K562 (cell line): Measurements from ENCODE around the gene ARL3. TPM values are rescaled to one million over a fixed set of nuclear protein-coding genes. Genes with fewer than 3 reads are reported as not detected.

Source experiments
- ATAC-seq: fragments of 200-7000 bp; cut with Tn5 transposase; 3 replicates; pipeline ENCODE4 v1.9.1; 2020; ENCODE audit warnings: moderate library complexity
- BruUV-seq: library from RNA; stranded (reverse); fragments of 400-500 nt; replicated peaks from 2 replicates; lab custom pipeline; 2021; lab: Mats Ljungman, UMichigan
- CTCF ChIA-PET: fragments of 300-600 bp; formaldehyde crosslinking; extraction: SDS; loops from one replicate; lab custom pipeline; 2021; ENCODE audit warnings: low intra/inter-chr PET ratio; lab: Yijun Ruan, JAX
- POLR2A ChIA-PET: fragments of 300-600, 350-650 bp; sonication (Branson Sonifier 250); formaldehyde crosslinking; extraction: SDS; loops from one replicate; lab custom pipeline; 2021; ENCODE audit warnings: antibody characterized with exemption, inconsistent platforms; lab: Yijun Ruan, JAX
- DNase-seq, 4 experiments: peaks; one replicate each; pipeline versions ENCODE4 v3.0.0 to v3.0.0-alpha.2; 2011 to 2018; ENCODE audit warnings: low spot score in 3 of 4, mixed read lengths in 3 of 4; ENCODE audit errors: extremely low read depth in 1 of 4
- FAIRE-seq: peaks from 2 replicates; lab custom pipeline; 2011; peaks lifted over from hg19 to GRCh38; lab: Jason Lieb, UNC
- H2AFZ ChIP-seq: 2 replicates; pipeline ENCODE4 v1.6.0; 2011; ENCODE audit warnings: low read depth, low read length, control low read depth, inconsistent platforms
- H3K27ac ChIP-seq: fragments of 200-600 bp; 3 replicates; pipeline ENCODE4 v1.8.0; 2011; ENCODE audit warnings: low read depth, mild to moderate bottlenecking, control low read depth, inconsistent platforms, low read length, moderate library complexity, mixed read lengths; ENCODE audit errors: extremely low read depth
- H3K27me3 ChIP-seq, 2 experiments: fragments of 300-600 bp in 1 of 2; 2 replicates in 1 of 2; 3 replicates in 1 of 2; pipeline versions ENCODE4 v1.6.0 to v1.8.0; 2011; ENCODE audit warnings: inconsistent platforms in 2 of 2, low read length in 2 of 2, mild to moderate bottlenecking in 1 of 2, mixed read lengths in 1 of 2, moderate library complexity in 1 of 2; ENCODE audit not compliant: control insufficient read depth in 2 of 2, insufficient read depth in 2 of 2
- H3K36me3 ChIP-seq: fragments of 300-600 bp; 3 replicates; pipeline ENCODE4 v1.8.0; 2011; ENCODE audit warnings: mild to moderate bottlenecking, low read length, inconsistent platforms; ENCODE audit not compliant: control insufficient read depth, insufficient read depth
- H3K4me1 ChIP-seq, 2 experiments: fragments of 200-600 bp in 1 of 2; replicated peaks in 1 of 2; 2 replicates in 1 of 2; 3 replicates in 1 of 2; pipeline versions ENCODE4 v1.5.1 to v1.8.0; 2011; ENCODE audit warnings: inconsistent platforms in 2 of 2, low read length in 2 of 2, mild to moderate bottlenecking in 1 of 2, mixed read lengths in 1 of 2, moderate library complexity in 1 of 2; ENCODE audit not compliant: control insufficient read depth in 2 of 2, insufficient read depth in 2 of 2
- H3K4me2 ChIP-seq: 2 replicates; pipeline ENCODE4 v1.6.1; 2011; ENCODE audit warnings: low read length, control low read depth, inconsistent platforms, mixed read lengths; ENCODE audit not compliant: insufficient read depth
- H3K4me3 ChIP-seq: fragments of 200-600 bp; sonication (generic), shearing (Covaris generic); 2 replicates; pipeline ENCODE4 v1.5.1; 2016; ENCODE audit warnings: control low read depth, inconsistent platforms
- H3K79me2 ChIP-seq: fragments of 200-600 bp; 3 replicates; pipeline ENCODE4 v1.8.0; 2011; ENCODE audit warnings: low read length, inconsistent platforms; ENCODE audit not compliant: control insufficient read depth, insufficient read depth
- H3K9ac ChIP-seq, 2 experiments: 2 replicates each; pipeline versions ENCODE4 v1.6.0 to v1.6.1; 2011; ENCODE audit warnings: low read depth in 2 of 2, low read length in 2 of 2, control low read depth in 1 of 2, inconsistent platforms in 1 of 2, mild to moderate bottlenecking in 1 of 2, mixed read lengths in 1 of 2; ENCODE audit not compliant: insufficient read depth in 1 of 2
- H3K9me1 ChIP-seq: one replicate; pipeline ENCODE4 v1.6.0; 2011; ENCODE audit warnings: inconsistent platforms, mild to moderate bottlenecking, low read length, moderate library complexity; ENCODE audit not compliant: control insufficient read depth, insufficient read depth
- H3K9me3 ChIP-seq: replicated peaks from 2 replicates; pipeline ENCODE4 v1.5.1; 2011; ENCODE audit warnings: low read depth, low read length, inconsistent platforms; ENCODE audit not compliant: control insufficient read depth, insufficient read depth
- H4K20me1 ChIP-seq: replicated peaks from 2 replicates; pipeline ENCODE4 v1.6.1; 2011; ENCODE audit warnings: low read length, inconsistent platforms, mixed read lengths; ENCODE audit not compliant: control insufficient read depth, insufficient read depth
- ARID1B ChIP-seq: fragments of 450-650 bp; IDR thresholded peaks from 2 replicates; pipeline ENCODE4 v1.6.1; 2016; ENCODE audit warnings: antibody characterized with exemption, mild to moderate bottlenecking, inconsistent platforms
- C11orf30 ChIP-seq: fragments of 450-650 bp; IDR thresholded peaks from 2 replicates; pipeline ENCODE4 v1.6.1; 2016; ENCODE audit warnings: low read depth, mild to moderate bottlenecking
- CBFA2T2 ChIP-seq: fragments of 450-650 bp; conservative IDR thresholded peaks from 2 replicates; pipeline ENCODE4 v1.6.1; 2017; ENCODE audit warnings: mild to moderate bottlenecking
- HOXB6 ChIP-seq: fragments of 250-450 bp; sonication (Bioruptor Pico); IDR thresholded peaks from 2 replicates; pipeline ENCODE4 v1.5.1; 2022; ENCODE audit warnings: mild to moderate bottlenecking, borderline replicate concordance
- MCM2 ChIP-seq: fragments of 450-650 bp; IDR thresholded peaks from 2 replicates; pipeline ENCODE4 v1.6.1; 2017; ENCODE audit warnings: low read depth, mild to moderate bottlenecking
- MTA1 ChIP-seq: fragments of 450-650 bp; IDR thresholded peaks from 2 replicates; pipeline ENCODE4 v1.6.1; 2017; ENCODE audit warnings: borderline replicate concordance
- NCOA2 ChIP-seq, 2 experiments: fragments of 450-650 bp; IDR thresholded peaks; 2 replicates each; pipeline ENCODE4 v1.6.1; 2018; ENCODE audit warnings: mild to moderate bottlenecking in 2 of 2, moderate library complexity in 1 of 2; ENCODE audit not compliant: partially characterized antibody in 2 of 2
- NONO ChIP-seq, 2 experiments: fragments of 200-400 bp in 1 of 2; fragments of 450-650 bp in 1 of 2; formaldehyde crosslinking in 1 of 2; IDR thresholded peaks; 2 replicates each; pipeline ENCODE4 v1.6.1; 2017; ENCODE audit warnings: low read depth in 2 of 2, mild to moderate bottlenecking in 2 of 2, moderate library complexity in 2 of 2, low read length in 1 of 2
- NUFIP1 ChIP-seq: fragments of 450-650 bp; IDR thresholded peaks from 2 replicates; pipeline ENCODE4 v1.6.1; 2018; ENCODE audit not compliant: partially characterized antibody
- PHF8 ChIP-seq: fragments of 200-600 bp; sonication (generic); IDR thresholded peaks from 2 replicates; pipeline ENCODE4 v1.6.1; 2012; ENCODE audit warnings: mixed run types, mild to moderate bottlenecking, inconsistent platforms, low read length, moderate library complexity, borderline replicate concordance
- POLR3A ChIP-seq: IDR thresholded peaks from 2 replicates; pipeline ENCODE4 v1.6.1; 2011; ENCODE audit warnings: borderline replicate concordance, mild to moderate bottlenecking, moderate library complexity; ENCODE audit not compliant: insufficient read length, insufficient read depth; ENCODE audit errors: extremely low read depth
- RAD21 ChIP-seq, 2 experiments: fragments of 250-450 bp in 1 of 2; fragments of 450-650 bp in 1 of 2; sonication (Bioruptor Pico) in 1 of 2; formaldehyde crosslinking in 1 of 2; IDR thresholded peaks in 1 of 2; conservative IDR thresholded peaks in 1 of 2; 2 replicates each; pipeline versions ENCODE4 v1.4.0 to v1.8.0; 2020 to 2022; ENCODE audit warnings: mild to moderate bottlenecking in 2 of 2, moderate library complexity in 1 of 2
- RBM39 ChIP-seq: fragments of 200-400 bp; formaldehyde crosslinking; optimal IDR thresholded peaks from 2 replicates; pipeline ENCODE3; 2018; ENCODE audit warnings: low read depth, low read length
- SUPT5H ChIP-seq: fragments of 450-650 bp; IDR thresholded peaks from 2 replicates; pipeline ENCODE4 v1.6.1; 2016
- ZNF217 ChIP-seq: sonication (generic); formaldehyde crosslinking; IDR thresholded peaks from 2 replicates; pipeline ENCODE4 v1.8.0; 2022; ENCODE audit warnings: mild to moderate bottlenecking, missing genetic modification reagents
- ZNF274 ChIP-seq: IDR thresholded peaks from 2 replicates; pipeline ENCODE4 v1.6.1; 2011; ENCODE audit warnings: low read depth, mild to moderate bottlenecking, low read length, moderate library complexity, borderline replicate concordance
- ZNF408 ChIP-seq: fragments of 250-450 bp; sonication (Bioruptor Pico); IDR thresholded peaks from 2 replicates; pipeline ENCODE4 v1.4.0; 2020; ENCODE audit warnings: low read depth, mild to moderate bottlenecking, moderate library complexity
- ZNF445 ChIP-seq: fragments of 250-450 bp; sonication (Bioruptor Pico); IDR thresholded peaks from 2 replicates; pipeline ENCODE4 v1.4.0; 2020; ENCODE audit warnings: low read depth, mild to moderate bottlenecking, moderate library complexity
- ZNF75A ChIP-seq: fragments of 450-650 bp; formaldehyde crosslinking; IDR thresholded peaks from 2 replicates; pipeline ENCODE4 v1.4.0; 2020; ENCODE audit warnings: mild to moderate bottlenecking
- WGBS: fragments of 100-300 bp; shearing (Covaris generic); methylation state at CpG from one replicate; pipeline ENCODE4 v1.1.6; 2016; ENCODE audit warnings: low coverage, mixed read lengths; ENCODE audit not compliant: insufficient coverage; ENCODE audit errors: missing lambda C conversion rate; 5-methylcytosine and 5-hydroxymethylcytosine counted together
- in situ Hi-C: fragments of 300-500 bp; cut with MboI; formaldehyde crosslinking; loops from 4 replicates; pipeline ENCODE4 v1.15.0; 2018; ENCODE audit warnings: inconsistent platforms, mixed read lengths
- intact Hi-C: fragments of 100-400 bp; cut with micrococcal nuclease; formaldehyde crosslinking; loops from 2 replicates; pipeline ENCODE4 v1.14.2; 2022
- polyA plus RNA-seq, 8 experiments: library from polyadenylated mRNA; depleted of rRNA in 4 of 8; stranded (reverse) in 5 of 8; unstranded in 3 of 8; fragments of >200 nt; fragmentation: Nextera tagmentation in 2 of 8; fragmentation: Illumina TruSeq in 1 of 8; extraction: Ambion mirVana in 2 of 8; extraction: Trizol in 1 of 8; gene quantifications; 2 replicates each; pipeline versions ENCODE4 v1.2.1 to v1.2.3, GENCODE V29; 2011 to 2014; ENCODE audit warnings: inconsistent platforms in 1 of 8, missing spikeins in 1 of 8
- total RNA-seq, 7 experiments: library from RNA; depleted of rRNA in 6 of 7; stranded (reverse); fragments of >200 nt in 6 of 7; fragmentation: Illumina TruSeq in 2 of 7; extraction: Trizol in 2 of 7; gene quantifications; 2 replicates each; pipeline versions ENCODE4 v1.2.1 to v1.2.3, GENCODE V29; 2011 to 2021; ENCODE audit warnings: low replicate concordance in 1 of 7
- TF ChIP-seq, protein P1 (sequence below), 2 experiments: fragments of 200-800 bp in 1 of 2; sonication (Bioruptor generic) in 1 of 2; sonication (generic) in 1 of 2; formaldehyde crosslinking in 1 of 2; IDR thresholded peaks in 1 of 2; conservative IDR thresholded peaks in 1 of 2; 2 replicates each; pipeline versions ENCODE4 v1.5.0 to v1.6.1; 2016 to 2020; ENCODE audit warnings: missing compliant biosample characterization in 1 of 2, missing genetic modification characterization in 1 of 2, missing genetic modification reagents in 1 of 2
- TF ChIP-seq, protein P2 (sequence below), 2 experiments: fragments of 250-450 bp in 1 of 2; fragments of 450-650 bp in 1 of 2; sonication (Bioruptor Pico) in 1 of 2; IDR thresholded peaks; 2 replicates each; pipeline versions ENCODE4 v1.6.1 to v1.8.0; 2016 to 2021; ENCODE audit warnings: mild to moderate bottlenecking in 2 of 2, moderate library complexity in 2 of 2, missing compliant biosample characterization in 1 of 2, missing genetic modification characterization in 1 of 2

The ARL3 gene
- total and polyA plus RNA-seq, 9 of the 15 experiments (the other 6 are each of a cell fraction or from before 2014, with no cell fraction given), result 2.9 to 8.9 (median 4.8) TPM

DNA sequence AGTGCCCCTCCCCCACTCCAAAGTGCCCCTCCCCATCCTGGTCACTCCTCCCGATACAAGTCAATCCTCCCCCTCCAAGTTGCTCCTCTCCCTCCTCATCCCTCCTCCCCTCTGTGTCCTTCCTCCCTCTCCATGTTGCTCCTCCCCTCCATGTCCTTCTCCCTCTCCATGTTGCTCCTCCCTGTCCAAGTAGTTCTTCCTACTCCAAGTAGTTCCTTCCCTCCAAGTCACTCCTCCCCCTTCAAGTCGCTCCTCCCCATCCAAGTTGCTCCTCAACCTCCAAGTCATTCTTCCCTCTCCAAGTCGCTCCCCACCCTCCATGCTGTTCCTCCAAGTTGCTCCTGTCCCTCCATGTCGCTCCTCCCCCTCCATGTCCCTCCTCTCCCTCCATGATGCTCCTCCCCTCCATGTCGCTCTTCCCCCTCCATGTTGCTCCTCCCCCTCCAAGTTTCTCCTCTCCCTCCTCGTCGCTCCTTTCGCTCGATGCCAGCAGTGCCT is 20.9 kb upstream of the ARL3 start:
- Histone ChIP-seq H3K4me2 (peak overlapping the region; percentile 65), H3K9me3 (no peaks in the 10 kb centered on the region), H3K4me3 (no peak overlapping the region), H3K9ac (peak overlapping the region in 1 of 2 experiments; percentile 18; a peak in 1 of 4 replicates), H3K36me3 (peaks cover 43% of the 10 kb centered on the region), H4K20me1 (no peaks in the 10 kb centered on the region), H3K9me1 (no peaks in the 10 kb centered on the region), H2AFZ (peak overlapping the region; percentile 85), H3K79me2 (no peaks in the 10 kb centered on the region), H3K27ac (peak overlapping the region; percentile 22; the same call in 1 of the 3 replicates), H3K27me3 (no peaks in the 10 kb centered on the region), H3K4me1 (peaks cover 10 to 29% of the 10 kb centered on the region in 2 experiments; a peak in 4 of 5 replicates)
- no TSS peak for BruUV-seq
- DNase-seq, result peak; percentile 58 to 70 (median 69)
- in situ Hi-C loops (no loop called here), intact Hi-C loops (no loop called here)
- peak; percentile 59 for FAIRE-seq
- peak; percentile 86 for ATAC-seq
- POLR2A ChIA-PET, result interaction anchor here (1.0 kb wide), 1 partner anchor 9 kb away, joined by 6 read pairs; the partner anchor contains the start of gene WBP1L
- CTCF ChIA-PET, result no interaction called here
- 30% methylated on average over 2 of the region's 9 CpGs for WGBS
- TF ChIP-seq C11orf30, result no peak
- peak; percentile 72; the same call in 1 of the 2 replicates for TF ChIP-seq MCM2
- TF ChIP-seq NCOA2 (IDR thresholded peaks at IDR 0.05; ENCODE audit: partially characterized antibody in 2 of 2), result no peak
- TF ChIP-seq ZNF408 (CRISPR knock-in tag), result no peak
- TF ChIP-seq ARID1B, result 0 out of 2 replicates have a peak, but pooled peaks have one; percentile 22
- TF ChIP-seq, protein P1, sequence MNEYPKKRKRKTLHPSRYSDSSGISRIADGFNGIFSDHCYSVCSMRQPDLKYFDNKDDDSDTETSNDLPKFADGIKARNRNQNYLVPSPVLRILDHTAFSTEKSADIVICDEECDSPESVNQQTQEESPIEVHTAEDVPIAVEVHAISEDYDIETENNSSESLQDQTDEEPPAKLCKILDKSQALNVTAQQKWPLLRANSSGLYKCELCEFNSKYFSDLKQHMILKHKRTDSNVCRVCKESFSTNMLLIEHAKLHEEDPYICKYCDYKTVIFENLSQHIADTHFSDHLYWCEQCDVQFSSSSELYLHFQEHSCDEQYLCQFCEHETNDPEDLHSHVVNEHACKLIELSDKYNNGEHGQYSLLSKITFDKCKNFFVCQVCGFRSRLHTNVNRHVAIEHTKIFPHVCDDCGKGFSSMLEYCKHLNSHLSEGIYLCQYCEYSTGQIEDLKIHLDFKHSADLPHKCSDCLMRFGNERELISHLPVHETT (CRISPR knock-in tag; conservative IDR thresholded peaks at IDR 0.05 in 1 of 2, IDR thresholded peaks at IDR 0.05 in 1 of 2), result no peak
- no peak for TF ChIP-seq NONO (IDR thresholded peaks at IDR 0.05; ENCODE audit: low read depth in 2 of 2, low read length in 1 of 2)
- TF ChIP-seq PHF8, result no peak
- no peak for TF ChIP-seq HOXB6 (CRISPR knock-in tag)
- no peak for TF ChIP-seq POLR3A
- TF ChIP-seq MTA1, result 0 out of 2 replicates have a peak, but pooled peaks have one; percentile 55
- TF ChIP-seq RBM39, result no peak
- TF ChIP-seq, protein P2, sequence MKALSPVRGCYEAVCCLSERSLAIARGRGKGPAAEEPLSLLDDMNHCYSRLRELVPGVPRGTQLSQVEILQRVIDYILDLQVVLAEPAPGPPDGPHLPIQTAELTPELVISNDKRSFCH (CRISPR knock-in tag; IDR thresholded peaks at IDR 0.05), result no peak
- TF ChIP-seq, protein P2 (tag; IDR thresholded peaks at IDR 0.05), result no peak
- TF ChIP-seq ZNF217 (CRISPR knock-in tag), result no peak
- TF ChIP-seq CBFA2T2, result no peak
- peak; percentile 59; the same call in 1 of the 2 replicates for TF ChIP-seq SUPT5H
- no peak for TF ChIP-seq ZNF445 (CRISPR knock-in tag)
- TF ChIP-seq ZNF75A (CRISPR knock-in tag), result no peak
- TF ChIP-seq RAD21 (CRISPR knock-in tag; conservative IDR thresholded peaks at IDR 0.05 in 1 of 2, IDR thresholded peaks at IDR 0.05 in 1 of 2), result no peak
- TF ChIP-seq NUFIP1, result no peak
- no peak for TF ChIP-seq ZNF274
